WTC11 (cell line): Measurements from ENCODE around the gene SGPP1. TPM values are rescaled to one million over a fixed set of nuclear protein-coding genes. Genes with fewer than 3 reads are reported as not detected.

Experiments used
- ATAC-seq: fragments of 200-7000 bp; cut with Tn5 transposase; 2 replicates; pipeline ENCODE4 v1.10.0; 2021; ENCODE audit warnings: mild to moderate bottlenecking, moderate library complexity
- CTCF ChIA-PET: fragments of 300-600 bp; sonication (Branson Sonifier 250); formaldehyde crosslinking; loops from one replicate; lab custom pipeline; 2021; ENCODE audit warnings: antibody characterized with exemption; lab: Charles Lee
- POLR2A ChIA-PET: fragments of 350-600 bp; sonication (Branson Sonifier 250); formaldehyde crosslinking; loops from one replicate; lab custom pipeline; 2021; ENCODE audit warnings: antibody characterized with exemption; lab: Charles Lee
- DNase-seq: peaks from one replicate; pipeline ENCODE4 v3.0.0; 2021; ENCODE audit warnings: low spot score
- H3K27ac Mint-ChIP-seq: 2 replicates; pipeline ENCODE4 v1.8.0; 2021; ENCODE audit warnings: mixed read lengths
- H3K27me3 Mint-ChIP-seq: 2 replicates; pipeline ENCODE4 v1.8.0; 2021; ENCODE audit warnings: low read depth, mild to moderate bottlenecking, moderate library complexity, mixed read lengths
- H3K36me3 Mint-ChIP-seq: 2 replicates; pipeline ENCODE4 v1.8.0; 2021; ENCODE audit warnings: mixed read lengths
- H3K4me1 Mint-ChIP-seq: 2 replicates; pipeline ENCODE4 v1.8.0; 2022; ENCODE audit warnings: mixed read lengths
- H3K4me3 Mint-ChIP-seq: 2 replicates; pipeline ENCODE4 v1.8.0; 2021; ENCODE audit warnings: mild to moderate bottlenecking, moderate library complexity, mixed read lengths
- H3K9me3 Mint-ChIP-seq: 2 replicates; pipeline ENCODE4 v1.8.0; 2021; ENCODE audit warnings: mixed read lengths
- ATF2 ChIP-seq: sonication (generic); formaldehyde crosslinking; IDR thresholded peaks from 2 replicates; pipeline ENCODE4 v1.8.1; 2022; ENCODE audit warnings: low read depth, missing genetic modification reagents, borderline replicate concordance
- CTCF ChIP-seq: fragments of 200-600 bp; IDR thresholded peaks from 2 replicates; pipeline ENCODE4 v1.8.0; 2022; ENCODE audit warnings: antibody characterized with exemption
- E2F1 ChIP-seq: sonication (generic); formaldehyde crosslinking; IDR thresholded peaks from 2 replicates; pipeline ENCODE4 v1.8.0; 2022; ENCODE audit warnings: mild to moderate bottlenecking, missing genetic modification reagents
- ESRRA ChIP-seq: sonication (generic); formaldehyde crosslinking; IDR thresholded peaks from 2 replicates; pipeline ENCODE4 v1.8.1; 2022; ENCODE audit warnings: mild to moderate bottlenecking, missing genetic modification reagents, borderline replicate concordance
- FOXP1 ChIP-seq: sonication (generic); formaldehyde crosslinking; IDR thresholded peaks from 2 replicates; pipeline ENCODE4 v1.8.0; 2022; ENCODE audit warnings: missing genetic modification reagents, mild to moderate bottlenecking, moderate library complexity, borderline replicate concordance
- GTF2I ChIP-seq: fragments of 250-450 bp; sonication (Bioruptor Pico); conservative IDR thresholded peaks from 2 replicates; pipeline ENCODE4 v1.4.0; 2021; ENCODE audit warnings: mild to moderate bottlenecking
- JUN ChIP-seq: sonication (generic); formaldehyde crosslinking; IDR thresholded peaks from 2 replicates; pipeline ENCODE4 v1.8.0; 2023; ENCODE audit warnings: mild to moderate bottlenecking, missing genetic modification reagents
- NFATC4 ChIP-seq: fragments of 250-450 bp; sonication (Bioruptor Pico); IDR thresholded peaks from 2 replicates; pipeline ENCODE4 v1.9.0; 2021; ENCODE audit warnings: mild to moderate bottlenecking
- NFYB ChIP-seq: sonication (generic); formaldehyde crosslinking; conservative IDR thresholded peaks from 2 replicates; pipeline ENCODE4 v1.8.0; 2022; ENCODE audit warnings: low read depth, missing genetic modification reagents
- OVOL2 ChIP-seq: fragments of 250-450 bp; sonication (Bioruptor Pico); IDR thresholded peaks from 2 replicates; pipeline ENCODE4 v1.9.0; 2021; ENCODE audit warnings: mild to moderate bottlenecking, borderline replicate concordance
- PREB ChIP-seq: sonication (generic); formaldehyde crosslinking; IDR thresholded peaks from 2 replicates; pipeline ENCODE4 v1.8.1; 2022; ENCODE audit warnings: mild to moderate bottlenecking, missing genetic modification reagents, moderate library complexity, borderline replicate concordance
- RELA ChIP-seq: sonication (generic); formaldehyde crosslinking; IDR thresholded peaks from 2 replicates; pipeline ENCODE4 v1.8.1; 2022; ENCODE audit warnings: missing genetic modification reagents, mild to moderate bottlenecking, borderline replicate concordance
- RORB ChIP-seq: fragments of 250-450 bp; sonication (Bioruptor Pico); IDR thresholded peaks from 2 replicates; pipeline ENCODE4 v1.9.0; 2021; ENCODE audit warnings: mild to moderate bottlenecking
- SMAD4 ChIP-seq: sonication (generic); formaldehyde crosslinking; IDR thresholded peaks from 2 replicates; pipeline ENCODE4 v1.8.0; 2022; ENCODE audit warnings: mild to moderate bottlenecking, missing genetic modification reagents
- TCF7 ChIP-seq: sonication (generic); formaldehyde crosslinking; IDR thresholded peaks from 2 replicates; pipeline ENCODE4 v1.8.0; 2022; ENCODE audit warnings: mild to moderate bottlenecking, low read depth, missing genetic modification reagents, moderate library complexity
- TEAD1 ChIP-seq: sonication (generic); formaldehyde crosslinking; IDR thresholded peaks from 2 replicates; pipeline ENCODE4 v1.8.0; 2022; ENCODE audit warnings: mild to moderate bottlenecking, missing genetic modification reagents
- TEAD4 ChIP-seq: sonication (generic); formaldehyde crosslinking; IDR thresholded peaks from 2 replicates; pipeline ENCODE4 v1.8.0; 2022; ENCODE audit warnings: mild to moderate bottlenecking, missing genetic modification reagents
- TP53 ChIP-seq: sonication (generic); formaldehyde crosslinking; IDR thresholded peaks from 2 replicates; pipeline ENCODE4 v1.8.1; 2023; ENCODE audit warnings: mild to moderate bottlenecking, missing genetic modification reagents
- ZNF121 ChIP-seq: sonication (generic); formaldehyde crosslinking; IDR thresholded peaks from 2 replicates; pipeline ENCODE4 v1.8.0; 2023; ENCODE audit warnings: missing genetic modification reagents
- ZNF138 ChIP-seq: sonication (generic); formaldehyde crosslinking; conservative IDR thresholded peaks from 2 replicates; pipeline ENCODE4 v1.8.1; 2022; ENCODE audit warnings: mild to moderate bottlenecking, moderate library complexity, missing genetic modification reagents
- ZNF219 ChIP-seq: sonication (generic); formaldehyde crosslinking; IDR thresholded peaks from 2 replicates; pipeline ENCODE4 v1.8.0; 2023; ENCODE audit warnings: missing genetic modification reagents, mild to moderate bottlenecking, borderline replicate concordance
- ZNF396 ChIP-seq: fragments of 250-450 bp; sonication (Bioruptor Pico); IDR thresholded peaks from 2 replicates; pipeline ENCODE4 v1.8.0; 2021; ENCODE audit warnings: mild to moderate bottlenecking, moderate library complexity, borderline replicate concordance
- ZSCAN18 ChIP-seq: fragments of 250-450 bp; sonication (Bioruptor Pico); IDR thresholded peaks from 2 replicates; pipeline ENCODE4 v2.1.2; 2022; ENCODE audit warnings: mild to moderate bottlenecking, moderate library complexity
- total RNA-seq: library from RNA; stranded (reverse); gene quantifications from 3 replicates; pipeline ENCODE4 v1.2.3, GENCODE V29; 2021

The SGPP1 gene
- total RNA-seq, 1 experiment from 2014 or later = 8.5 TPM

GRCh38 chr14:63745272-63745671 is 17.4 kb upstream of the SGPP1 start:
- no peak overlapping the region for H3K4me3 Mint-ChIP-seq
- ChIA-PET CTCF (no interaction called here), POLR2A (no interaction called here)
- H3K36me3 Mint-ChIP-seq = no peaks in the 10 kb centered on the region
- no peak for TF ChIP-seq PREB (CRISPR knock-in tag)
- no peak for TF ChIP-seq RELA (CRISPR knock-in tag)
- TF ChIP-seq ZNF121 = no peak
- TF ChIP-seq GTF2I (CRISPR knock-in tag) = no peak
- no peak for TF ChIP-seq ATF2 (CRISPR knock-in tag)
- TF ChIP-seq ZNF396 (CRISPR knock-in tag) = no peak
- TF ChIP-seq TP53 = no peak
- no peak for TF ChIP-seq TEAD1 (CRISPR knock-in tag)
- TF ChIP-seq FOXP1 (CRISPR knock-in tag) = no peak
- TF ChIP-seq OVOL2 = no peak
- TF ChIP-seq TEAD4 = no peak
- TF ChIP-seq SMAD4 (CRISPR knock-in tag) = no peak
- no peak for TF ChIP-seq ZNF219 (CRISPR knock-in tag)
- TF ChIP-seq CTCF = no peak
- no peak overlapping the region for H3K27ac Mint-ChIP-seq
- DNase-seq (no peak), ATAC-seq (no peak)
- peaks cover 2% of the 10 kb centered on the region; the same call in 1 of the 2 replicates for H3K4me1 Mint-ChIP-seq
- H3K9me3 Mint-ChIP-seq = no peaks in the 10 kb centered on the region
- no peaks in the 10 kb centered on the region for H3K27me3 Mint-ChIP-seq

- no peaks in the 10 kb centered on the region for H3K36me3 Mint-ChIP-seq
- CTCF ChIA-PET = no interaction called here
- no peak overlapping the region for H3K4me3 Mint-ChIP-seq
- ATAC-seq = no peak
- no peak overlapping the region for H3K27ac Mint-ChIP-seq
- POLR2A ChIA-PET = no interaction called here
- no peaks in the 10 kb centered on the region; the same call in 1 of the 2 replicates for H3K27me3 Mint-ChIP-seq
- DNase-seq = no peak
- TF ChIP-seq E2F1 (CRISPR knock-in tag) (no peak), JUN (CRISPR knock-in tag) (no peak), RELA (CRISPR knock-in tag) (no peak), ZSCAN18 (CRISPR knock-in tag) (no peak)
- no peaks in the 10 kb centered on the region for H3K4me1 Mint-ChIP-seq
- no peaks in the 10 kb centered on the region for H3K9me3 Mint-ChIP-seq
Observed at GRCh38 chr14:63737582-63738006, 9.7 kb upstream of the SGPP1 start.

- DNase-seq = no peak
- POLR2A ChIA-PET = no interaction called here
- Mint-ChIP-seq H3K27me3 (no peaks in the 10 kb centered on the region; the same call in 1 of the 2 replicates), H3K9me3 (no peaks in the 10 kb centered on the region), H3K4me3 (no peak overlapping the region), H3K36me3 (no peaks in the 10 kb centered on the region), H3K4me1 (peaks cover 2% of the 10 kb centered on the region; the same call in 1 of the 2 replicates), H3K27ac (no peak overlapping the region)
- ATAC-seq = no peak
- CTCF ChIA-PET = no interaction called here
- no peak for TF ChIP-seq SMAD4 (CRISPR knock-in tag)
- no peak for TF ChIP-seq NFATC4 (CRISPR knock-in tag)
- TF ChIP-seq JUN (CRISPR knock-in tag) = no peak
- TF ChIP-seq ZSCAN18 (CRISPR knock-in tag) = no peak
- no peak for TF ChIP-seq NFYB
- TF ChIP-seq ZNF138 (CRISPR knock-in tag) = no peak
- no peak for TF ChIP-seq ZNF396 (CRISPR knock-in tag)
- no peak for TF ChIP-seq ESRRA (CRISPR knock-in tag)
- no peak for TF ChIP-seq RORB (CRISPR knock-in tag)
- TF ChIP-seq TCF7 = no peak
Observed at GRCh38 chr14:63735720-63736119, 7.9 kb upstream of the SGPP1 start.
